HPDE6-E6E7 (cell line): ENCODE results near the gene REV3L.
"Not testable (repeated sequence)": the region's sequence is repeated elsewhere in the genome, so short reads cannot be mapped to it uniquely, and the experiment has no call there.

ENCODE experiments used
- DNase-seq: peaks from one replicate; pipeline ENCODE4 v3.0.0; 2011; ENCODE audit warnings: missing footprints; ENCODE audit errors: extremely low spot score

REV3L gene

DNA sequence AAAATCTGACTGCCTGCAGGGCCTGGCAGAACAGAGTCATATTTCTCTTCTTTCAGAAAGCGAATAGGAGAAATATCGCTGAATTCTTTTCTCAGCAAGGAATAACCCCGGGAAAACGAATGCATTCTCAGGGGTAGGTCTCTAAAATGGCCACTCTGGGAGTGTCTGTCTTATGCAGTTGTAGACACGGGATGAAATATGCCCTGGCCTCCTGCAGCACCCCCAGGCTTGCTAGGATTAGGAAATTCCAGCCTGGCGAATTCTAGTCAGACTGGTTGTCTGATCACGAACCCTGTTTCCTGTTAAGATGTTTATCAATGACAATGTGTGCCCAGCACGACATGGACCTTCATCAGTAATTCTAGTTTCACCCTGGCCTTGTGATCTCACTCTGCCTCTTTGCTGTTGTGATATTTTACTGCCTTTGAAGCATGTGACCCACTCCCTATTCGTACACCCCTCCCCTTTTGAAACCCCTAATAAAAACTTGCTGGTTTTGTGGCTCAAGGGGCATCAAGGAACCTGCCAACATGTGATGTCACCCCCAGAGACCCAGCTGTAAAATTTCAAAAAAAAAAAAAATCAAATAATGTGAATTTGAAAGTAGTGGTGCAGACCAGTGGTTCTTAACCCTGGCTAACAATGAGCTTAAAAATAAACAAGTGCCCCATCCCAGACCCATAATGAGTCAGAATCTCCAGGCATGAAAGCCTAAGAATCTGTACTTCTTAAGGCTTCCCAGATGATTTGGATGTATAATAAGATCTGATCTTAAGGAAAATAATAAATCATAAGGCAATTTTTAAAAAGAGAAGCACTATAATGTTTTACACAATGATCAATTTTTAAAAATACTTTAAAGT is 181.8 kb downstream of the REV3L start:
- not testable (repeated sequence) for DNase-seq

DNA sequence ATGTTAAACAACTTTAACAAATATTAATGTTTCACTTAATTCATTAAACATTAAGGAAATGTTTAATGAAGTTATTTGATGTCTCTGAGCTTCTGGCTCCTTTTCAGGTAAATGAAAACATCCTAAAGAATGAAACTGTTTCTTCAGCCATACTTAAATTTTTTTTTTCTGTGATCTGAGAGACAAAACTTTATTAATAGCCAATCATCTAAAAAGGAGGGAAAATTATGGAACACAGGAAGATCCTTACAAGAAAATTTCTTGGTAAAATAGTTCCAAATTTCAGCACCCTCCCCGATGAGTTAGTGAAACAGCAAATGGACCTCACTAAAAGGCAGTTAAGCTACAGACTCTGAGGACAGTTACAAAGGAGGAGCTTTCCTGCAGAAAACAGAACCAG is 185.2 kb downstream of the REV3L start:
- no peak for DNase-seq

DNA sequence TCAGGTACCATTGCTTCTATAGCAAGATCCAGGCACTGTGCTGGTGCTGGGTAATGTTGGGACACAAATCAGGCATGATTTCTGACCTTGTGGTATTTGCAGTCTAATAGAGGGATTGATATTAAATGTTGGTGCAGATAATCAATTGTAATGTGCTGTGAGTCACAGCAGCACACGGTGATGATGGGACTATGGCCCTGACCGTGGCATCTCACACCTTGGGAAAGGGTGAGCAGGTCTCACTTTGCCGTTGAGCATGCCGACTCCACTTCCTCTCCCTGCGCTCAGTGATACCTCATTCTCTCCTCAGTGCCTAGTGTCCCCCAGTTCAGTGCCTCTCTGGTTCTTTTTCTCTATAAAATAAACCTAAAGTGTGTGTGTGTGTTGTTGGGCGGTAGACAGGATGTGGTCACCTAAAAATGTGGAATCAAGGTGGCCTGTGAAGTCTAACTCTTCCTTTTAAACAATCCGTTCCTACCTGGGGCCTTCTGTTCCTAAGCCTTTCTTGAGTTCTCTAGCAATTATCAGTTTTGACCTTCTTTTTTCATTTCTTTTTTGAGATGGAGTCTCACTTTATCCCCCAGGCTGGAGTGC is 188.5 kb downstream of the REV3L start:
- DNase-seq: no peak

DNA sequence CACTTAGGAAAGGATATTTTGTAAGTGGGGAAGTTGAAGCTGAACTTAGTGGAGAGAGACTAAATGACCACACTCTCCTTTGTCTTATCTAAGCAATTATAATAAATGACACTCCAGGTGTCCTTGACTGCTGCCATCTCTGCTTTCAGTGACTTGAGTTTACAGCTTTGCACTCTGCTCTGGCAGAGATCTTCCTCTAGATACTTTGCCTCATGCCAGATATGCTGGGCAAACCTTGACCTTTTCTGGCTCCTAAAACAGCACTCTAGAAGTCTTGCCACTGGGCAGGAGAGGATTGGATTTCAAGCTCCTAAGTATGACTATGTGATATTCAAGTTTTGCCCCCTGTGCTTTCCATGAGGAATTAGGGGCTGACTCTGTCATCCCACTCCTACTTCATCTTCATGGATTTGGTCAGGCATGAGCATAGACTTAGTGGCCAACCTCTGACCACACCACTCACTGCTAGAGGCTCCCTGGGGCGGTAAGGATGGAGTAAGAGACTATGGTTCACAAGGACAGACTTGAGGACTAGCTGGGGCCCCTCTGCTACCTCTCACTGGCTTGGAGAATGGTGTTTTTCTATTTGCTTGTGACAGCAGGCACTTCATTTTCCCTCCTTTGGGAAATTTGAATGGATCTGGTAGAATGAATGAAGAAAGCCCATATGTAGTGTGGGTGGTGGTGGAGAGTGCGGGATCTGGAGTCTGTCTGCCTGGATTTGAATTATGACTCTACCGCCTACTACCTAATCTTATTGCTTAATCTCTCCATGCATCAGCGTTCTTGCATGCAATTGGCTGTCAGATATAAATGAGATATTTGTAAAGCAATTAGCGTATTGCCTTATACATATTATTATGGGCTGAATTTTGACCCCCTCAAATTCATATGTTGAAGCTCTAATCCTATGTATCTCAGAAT is 191.4 kb downstream of the REV3L start:
- DNase-seq: no peak

DNA sequence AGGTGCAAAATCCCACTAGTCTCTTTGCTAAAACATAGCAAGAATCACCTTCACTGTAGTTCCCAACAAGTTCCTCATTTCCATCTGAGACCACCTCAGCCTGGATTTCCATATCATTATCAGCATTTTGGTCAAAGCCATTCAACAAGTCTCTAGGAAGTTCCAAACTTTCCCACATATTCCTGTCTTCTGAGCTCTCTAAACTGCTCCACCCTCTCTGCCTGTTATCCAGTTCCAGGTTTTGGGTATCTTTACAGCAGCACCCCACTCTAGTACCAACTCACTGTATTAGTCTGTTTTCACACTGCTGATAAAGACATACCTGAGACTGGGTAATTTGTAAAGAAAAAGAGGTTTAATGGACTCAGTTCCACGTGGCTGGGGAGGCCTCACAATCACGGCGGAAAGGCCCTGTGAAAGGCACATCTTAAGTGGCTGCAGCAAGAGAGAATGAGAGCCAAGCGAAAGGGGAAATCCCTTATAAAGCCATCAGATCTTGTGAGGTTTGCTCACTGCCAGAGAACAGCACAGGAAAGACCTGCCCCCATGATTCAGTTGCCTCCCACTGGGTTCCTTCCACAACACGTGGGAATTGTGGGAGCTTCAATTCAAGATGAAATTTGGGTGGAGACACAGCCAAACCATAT is 192.2 kb downstream of the REV3L start:
- not testable (repeated sequence) for DNase-seq

DNA sequence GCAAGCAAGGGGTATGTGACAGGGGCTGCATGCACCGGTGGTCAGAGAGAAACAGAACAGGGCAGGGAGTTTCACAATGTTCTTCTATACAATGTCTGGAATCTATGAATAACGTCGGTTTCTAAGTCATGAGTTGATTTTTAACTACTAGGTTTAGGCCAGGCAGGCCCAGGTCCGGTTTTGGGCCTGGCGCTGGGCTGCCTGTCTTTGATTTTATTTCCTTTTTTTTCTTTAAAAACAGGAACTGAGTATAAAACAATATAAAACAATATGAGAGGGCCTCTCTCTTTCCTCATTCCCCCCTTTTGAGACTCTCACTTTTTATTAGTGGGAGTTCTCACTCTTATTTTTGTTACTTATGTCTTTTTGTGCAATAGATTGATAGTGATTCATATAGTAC is 198.7 kb downstream of the REV3L start:
- DNase-seq: not testable (repeated sequence)

DNA sequence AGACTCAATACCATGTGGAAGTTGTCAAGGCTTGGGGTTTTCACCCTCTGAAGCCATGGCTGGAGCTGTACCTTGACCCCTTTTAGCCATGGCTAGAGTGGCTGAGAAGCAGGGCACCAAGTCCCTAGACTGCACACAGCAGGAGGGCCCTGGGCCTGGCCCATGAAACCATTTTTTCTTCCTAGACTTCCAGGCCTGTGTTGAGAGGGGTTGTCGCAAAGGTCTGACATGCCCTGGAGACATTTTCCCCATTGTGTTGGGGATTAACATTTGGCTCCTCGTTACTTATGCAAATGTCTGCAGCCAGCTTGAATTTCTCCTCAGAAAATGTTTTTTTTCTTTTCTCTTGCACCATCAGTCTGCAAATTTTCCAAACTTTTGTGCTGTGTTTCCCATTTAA is 199.3 kb downstream of the REV3L start:
- DNase-seq: no peak

DNA sequence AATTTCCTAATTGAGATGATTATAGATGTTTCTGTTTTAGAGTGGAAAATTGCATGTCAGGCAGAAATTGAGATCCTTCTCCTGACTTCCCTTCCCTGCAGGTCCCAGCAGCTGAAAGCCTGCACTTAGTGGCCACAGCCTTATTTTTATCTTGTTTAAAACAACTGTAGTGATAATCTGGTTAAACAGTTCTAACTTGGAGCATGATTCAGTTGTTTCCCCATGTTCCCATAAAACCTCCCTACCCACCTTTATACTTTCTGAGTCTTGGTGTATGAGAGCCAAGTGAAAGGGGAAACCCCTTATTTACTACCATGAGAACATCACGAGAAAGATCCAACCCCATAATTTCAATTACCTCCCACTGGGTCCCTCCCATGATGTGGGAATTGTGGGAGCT is 200.5 kb downstream of the REV3L start:
- DNase-seq: no peak

DNA sequence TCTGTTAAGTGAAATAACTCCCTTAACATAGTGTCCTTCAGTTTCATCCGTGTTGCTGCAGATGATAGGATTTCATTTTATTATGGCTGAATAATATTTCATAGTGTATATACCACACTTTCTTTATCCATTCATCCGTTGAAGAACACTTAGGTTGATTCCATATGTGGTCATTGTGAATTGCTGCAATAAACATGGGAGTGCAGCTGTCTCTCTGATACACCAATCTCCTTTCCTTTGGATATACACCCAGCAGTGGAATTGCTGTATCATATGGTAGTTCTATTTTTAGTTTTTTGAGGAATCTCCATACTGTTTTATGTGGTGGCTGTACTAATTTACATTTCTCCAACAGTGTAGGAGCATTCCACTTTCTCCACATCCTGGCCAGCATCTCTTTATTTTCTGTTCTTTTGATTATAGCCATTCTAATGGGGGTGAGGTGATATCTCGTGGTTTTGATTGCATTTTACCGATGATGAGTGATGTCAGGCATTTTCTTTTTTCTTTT is 202.5 kb downstream of the REV3L start:
- DNase-seq: no peak

DNA sequence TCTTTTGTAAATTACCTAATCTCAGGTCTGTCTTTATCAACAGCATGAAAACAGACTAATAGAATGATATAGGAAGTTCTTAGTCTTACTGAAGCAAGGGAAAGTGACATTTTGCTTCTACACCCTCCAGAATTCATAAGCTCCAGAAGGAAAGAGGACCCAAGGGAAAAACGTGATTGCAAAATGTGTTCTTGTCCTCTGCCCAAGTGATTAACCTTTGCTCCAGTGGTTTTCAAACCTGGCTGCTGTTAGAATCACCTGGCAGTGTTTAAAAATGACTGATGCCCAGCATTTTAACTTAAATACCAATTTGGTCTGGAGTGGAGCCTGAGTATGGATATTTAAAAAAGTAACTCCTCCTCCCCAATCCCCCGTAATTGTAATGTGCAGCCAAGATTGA is 204.3 kb downstream of the REV3L start:
- DNase-seq: no peak

DNA sequence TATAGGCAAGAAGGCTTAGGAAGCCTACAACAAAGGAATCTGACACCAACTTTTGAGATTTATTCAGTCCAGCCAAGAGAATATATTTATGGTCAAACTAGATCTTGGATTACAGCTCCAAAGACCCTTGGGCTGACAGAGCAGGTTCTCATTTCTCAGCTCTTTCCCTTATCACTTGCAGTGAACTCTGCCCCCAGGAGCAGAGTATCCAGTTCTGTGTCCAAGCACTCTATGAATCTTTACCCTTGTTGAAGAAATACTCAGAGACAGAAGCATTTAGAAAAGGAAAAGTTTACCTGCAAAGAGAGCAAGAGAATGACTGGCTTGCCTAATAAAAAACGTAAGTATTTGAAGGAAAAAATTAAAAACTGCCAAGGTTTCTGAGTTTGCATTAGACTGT is 205.2 kb downstream of the REV3L start:
- DNase-seq: no peak

DNA sequence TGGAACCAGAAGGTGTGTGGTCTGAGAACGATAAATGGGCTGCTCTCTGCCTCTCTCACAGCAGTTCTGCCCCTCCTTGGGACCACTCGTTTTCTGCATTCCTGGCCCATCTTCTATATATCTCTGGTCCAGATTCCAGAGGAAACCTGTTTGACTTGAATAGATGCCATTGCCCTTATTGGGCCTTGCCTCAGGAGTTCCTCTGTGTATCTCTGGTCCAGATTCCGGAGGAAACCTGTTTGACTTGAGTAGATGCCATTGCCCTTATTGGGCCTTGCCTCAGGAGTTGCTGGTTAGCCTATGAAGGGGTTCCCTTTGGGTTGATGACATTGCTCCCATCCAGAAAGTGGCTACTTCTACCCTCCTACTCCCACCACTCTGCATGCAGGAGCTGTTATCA is 206.3 kb downstream of the REV3L start:
- no peak for DNase-seq

DNA sequence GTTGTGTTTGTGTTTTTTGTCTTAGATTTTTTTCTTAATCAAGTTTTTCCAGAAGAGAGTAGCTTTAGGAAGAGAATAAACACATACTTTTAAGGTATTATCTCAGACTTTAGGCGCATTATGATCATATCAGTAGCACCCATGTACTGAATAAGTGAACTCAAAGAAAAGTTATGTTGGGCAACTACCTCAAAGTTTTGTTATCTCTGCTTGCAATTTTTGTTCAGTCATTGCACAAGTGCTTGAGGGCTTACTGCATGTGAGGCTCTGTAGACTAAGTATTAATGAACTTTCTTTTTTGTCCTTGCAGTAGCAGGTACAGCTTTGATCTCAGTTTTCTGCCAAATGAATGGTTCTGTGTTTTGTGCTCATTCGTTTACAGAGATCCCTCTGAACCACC is 206.7 kb downstream of the REV3L start:
- no peak for DNase-seq

DNA sequence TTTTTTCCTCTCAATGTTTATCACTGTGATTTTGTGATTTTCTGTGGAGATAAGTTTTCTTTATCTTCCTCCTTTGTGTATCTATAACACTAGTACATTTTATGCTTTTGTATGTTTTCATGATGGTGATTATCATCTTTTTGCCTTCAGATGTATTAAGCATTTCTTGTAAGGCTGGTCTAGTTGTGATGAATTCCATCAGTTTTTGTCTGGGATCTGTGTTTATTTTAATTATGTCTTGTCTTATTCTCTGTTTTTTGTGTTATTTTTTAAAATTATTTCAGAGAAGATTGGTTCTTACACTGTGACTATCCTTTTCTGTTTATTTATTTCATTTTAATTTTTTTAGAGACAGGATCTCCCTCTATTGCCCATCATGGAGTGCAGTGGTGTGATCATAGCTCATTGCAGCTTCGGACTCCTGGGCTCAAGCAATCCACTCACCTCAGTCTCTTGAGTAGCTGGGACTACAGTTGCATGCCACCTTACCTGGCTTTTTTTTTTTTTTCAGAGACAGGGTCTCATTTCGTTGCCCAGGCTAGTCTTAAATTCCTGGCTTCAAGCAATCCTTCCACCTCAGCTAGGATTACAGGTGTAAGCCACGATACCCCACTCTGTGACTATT is 208.3 kb downstream of the REV3L start:
- no peak for DNase-seq

DNA sequence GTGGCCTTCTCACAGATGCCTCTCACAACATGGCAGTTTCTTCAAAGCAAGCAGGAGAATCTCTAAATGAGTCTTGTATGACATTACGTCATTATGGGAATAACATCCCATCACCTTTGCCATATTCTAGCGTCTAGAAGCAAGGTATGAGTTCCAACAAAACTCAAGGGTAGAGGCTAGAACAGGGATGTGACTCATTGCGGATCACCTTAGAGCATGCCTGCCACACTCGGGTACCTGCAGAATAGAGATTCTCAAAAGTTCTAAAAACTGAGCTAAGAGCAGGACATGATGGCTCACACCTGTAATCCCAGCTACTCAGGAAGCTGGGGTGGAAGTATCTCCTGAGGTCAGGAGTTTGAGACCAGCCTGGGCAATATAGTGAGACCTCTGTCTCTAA is 212.9 kb downstream of the REV3L start:
- DNase-seq: no peak

DNA sequence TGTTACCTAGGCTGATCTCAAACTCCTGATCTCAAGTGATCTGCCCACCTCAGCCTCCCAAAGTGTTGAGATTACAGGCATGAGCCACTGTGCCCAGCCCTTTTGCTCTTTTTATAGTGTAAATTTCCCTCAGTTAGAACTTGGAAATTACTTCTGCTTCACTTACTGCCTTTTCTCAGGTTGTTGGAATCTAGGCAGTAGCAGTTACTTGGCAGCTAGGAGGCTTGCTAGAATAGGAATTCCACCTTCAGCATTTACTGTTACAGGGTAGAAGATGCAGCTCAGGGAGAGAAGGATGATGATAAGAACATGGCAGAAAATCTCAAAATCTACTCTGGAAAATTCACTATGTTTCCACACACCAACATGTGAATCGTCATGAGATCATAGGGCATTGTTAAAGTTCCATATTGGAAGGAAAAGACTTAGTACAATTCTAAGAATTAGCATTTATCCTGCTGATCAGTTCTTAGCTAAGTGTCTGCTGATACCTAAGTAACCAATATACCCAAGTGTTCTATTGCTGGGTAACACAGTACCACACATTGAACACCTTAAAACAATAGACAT is 213.5 kb downstream of the REV3L start:
- no peak for DNase-seq

DNA sequence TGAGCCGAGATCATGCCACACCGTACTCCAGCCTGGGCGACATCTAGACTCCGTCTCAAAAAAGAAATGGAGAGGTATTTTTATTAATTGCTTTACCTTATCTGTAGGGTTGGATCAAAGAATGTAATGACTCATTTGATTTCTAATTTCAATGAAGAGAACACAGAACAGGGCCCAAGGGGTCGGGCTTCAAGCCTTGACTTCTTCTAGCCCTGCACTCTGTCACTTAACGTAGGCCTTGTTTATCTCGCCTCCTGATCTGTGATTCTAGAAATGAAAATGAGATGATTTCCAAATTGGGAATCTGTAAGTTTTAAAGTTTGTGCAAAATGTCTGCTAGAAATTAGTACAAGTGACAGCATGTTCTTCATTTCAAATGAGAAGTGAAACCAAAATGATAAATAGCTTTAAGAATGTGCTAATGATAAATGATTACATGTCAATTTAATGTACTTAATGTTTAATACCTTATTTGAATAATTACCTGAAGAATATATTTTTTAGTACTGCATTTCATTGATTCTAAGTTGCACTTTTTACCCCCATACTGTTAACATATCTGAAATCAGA is 215.2 kb downstream of the REV3L start:
- DNase-seq: no peak

DNA sequence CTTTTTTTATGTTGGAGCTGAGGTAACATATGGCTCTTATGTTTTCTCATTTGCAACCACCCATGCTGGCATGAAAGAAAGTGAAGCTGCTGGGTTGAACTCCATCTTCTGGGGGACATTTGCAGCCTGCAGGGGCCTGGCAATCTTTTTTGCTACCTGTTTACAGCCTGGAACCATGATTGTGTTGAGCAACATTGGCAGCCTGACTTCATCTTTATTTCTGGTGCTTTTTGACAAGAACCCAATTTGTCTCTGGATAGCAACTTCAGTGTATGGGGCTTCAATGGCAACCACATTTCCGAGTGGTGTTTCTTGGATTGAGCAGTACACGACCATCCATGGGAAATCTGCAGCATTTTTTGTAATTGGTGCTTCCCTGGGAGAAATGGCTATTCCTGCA is 216.7 kb downstream of the REV3L start:
- no peak for DNase-seq

DNA sequence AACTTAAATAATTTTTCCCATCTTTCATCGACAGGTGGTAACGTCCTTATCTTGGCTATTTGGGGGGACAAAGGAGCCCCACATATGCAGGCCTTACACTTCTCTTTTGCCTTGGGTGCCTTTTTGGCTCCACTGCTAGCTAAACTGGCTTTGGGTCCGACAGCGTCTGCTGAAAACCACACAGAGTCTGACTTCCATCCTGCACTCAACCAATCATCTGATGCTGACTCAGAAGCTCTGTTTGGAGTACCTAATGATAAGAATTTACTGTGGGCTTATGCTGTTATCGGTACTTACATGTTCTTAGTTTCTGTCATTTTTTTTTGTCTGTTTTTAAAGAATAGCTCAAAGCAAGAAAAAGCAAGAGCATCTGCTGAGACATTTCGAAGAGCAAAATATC is 217.2 kb downstream of the REV3L start:
- no peak for DNase-seq

DNA sequence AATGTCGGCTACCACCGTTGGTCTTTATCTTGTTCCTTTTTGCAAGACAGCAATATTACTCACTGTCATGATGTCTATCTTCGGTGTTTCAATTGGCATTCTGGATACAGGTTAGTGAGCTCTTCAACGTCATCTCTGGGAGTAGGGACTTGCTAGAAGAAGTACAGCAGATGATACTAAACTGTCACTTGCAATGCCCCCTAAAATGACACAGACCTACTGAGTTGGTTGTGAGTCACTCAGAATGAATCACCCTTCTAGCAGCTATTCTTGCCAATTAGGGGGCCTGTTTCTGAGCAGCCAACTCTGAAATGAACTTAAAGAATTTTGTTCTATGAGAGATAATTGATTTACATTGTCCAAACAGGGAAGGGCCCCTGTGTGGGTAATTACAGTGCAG is 219.2 kb downstream of the REV3L start:
- DNase-seq: peak; percentile 46
